ENCODE results near the gene FBXO10.

FBXO10 gene

GRCh38 chr9:37464006-37464405 is 112.2 kb downstream of the FBXO10 start:
- in situ Hi-C loops (cut with MboI; ENCODE audit: low pct_unique_long_range_greater_than_20kb, low sequenced_read_pairs, unreplicated experiment), result no loop called here
- DNase-seq (ENCODE audit: low spot score), result no peak
- no peak for TF ChIP-seq CTCF (IDR thresholded peaks at IDR 0.05; ENCODE audit: extremely low read depth, insufficient read depth, missing control alignments)
